HepG2 (cell line): Measurements from ENCODE around the gene RPS6KA5.

Experiments
- ARHGAP35 ChIP-seq: sonication (generic); formaldehyde crosslinking; IDR thresholded peaks from 2 replicates; pipeline ENCODE4 v1.9.0; 2022; ENCODE audit warnings: mild to moderate bottlenecking, inconsistent platforms, moderate library complexity, missing genetic modification reagents, borderline replicate concordance
- GABPA ChIP-seq, 2 experiments: IDR thresholded peaks; 2 replicates each; pipeline ENCODE4 v1.6.1; 2011 to 2016; ENCODE audit warnings: low read depth in 2 of 2, low read length in 1 of 2, missing biosample characterization in 1 of 2, missing genetic modification characterization in 1 of 2
- SP1 ChIP-seq, 2 experiments: fragments of 450-650 bp in 1 of 2; sonication (generic) in 1 of 2; formaldehyde crosslinking in 1 of 2; IDR thresholded peaks; 2 replicates each; pipeline versions ENCODE4 v1.4.0 to v1.6.1; 2016 to 2020; ENCODE audit warnings: missing genetic modification reagents in 1 of 2
- ZNF337 ChIP-seq: sonication (generic); formaldehyde crosslinking; IDR thresholded peaks from 2 replicates; pipeline ENCODE4 v1.5.1; 2020; ENCODE audit warnings: missing genetic modification reagents, low read depth, mild to moderate bottlenecking, borderline replicate concordance

DNA sequence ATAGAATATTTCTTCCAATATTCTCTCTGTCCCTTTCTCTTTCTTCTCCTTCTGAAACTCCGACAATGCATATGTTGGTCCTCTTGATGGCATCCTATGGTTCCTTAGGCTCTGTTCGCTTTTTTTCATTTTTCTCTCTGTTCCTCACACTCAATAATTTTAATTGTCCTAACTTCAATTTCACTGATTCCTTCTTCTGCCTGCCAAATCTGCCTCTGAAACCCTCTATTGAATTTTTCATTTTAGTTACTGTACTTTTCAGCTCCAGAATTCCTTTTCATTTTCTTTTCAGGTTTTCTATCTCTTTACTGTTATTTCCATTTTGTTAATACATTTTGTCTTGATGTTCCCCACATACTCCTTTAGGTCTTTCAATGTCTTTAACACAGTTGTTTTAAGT lies 177.2 kb downstream of the RPS6KA5 start:
- TF ChIP-seq SP1 (IDR thresholded peaks at IDR 0.05) (no peak), SP1 (CRISPR knock-in tag; IDR thresholded peaks at IDR 0.05) (no peak), ARHGAP35 (CRISPR knock-in tag) (no peak), GABPA (IDR thresholded peaks at IDR 0.05; ENCODE audit: low read depth, low read length) (no peak), GABPA (CRISPR knock-in tag; IDR thresholded peaks at IDR 0.05; ENCODE audit: low read depth) (no peak), ZNF337 (CRISPR knock-in tag) (no peak)
